Loucy (cell line): Measurements from ENCODE around the gene EGFLAM.
"Not testable (repeated sequence)": the region's sequence is repeated elsewhere in the genome, so short reads cannot be mapped to it uniquely, and the experiment has no call there.

Source experiments
- H2AFZ ChIP-seq: fragments of 200-600 bp; sonication (generic); 2 replicates; pipeline ENCODE4 v1.6.0; 2016; ENCODE audit warnings: antibody characterized with exemption, mild to moderate bottlenecking, low read length, moderate library complexity
- H3F3A ChIP-seq: fragments of 200-600 bp; 2 replicates; pipeline ENCODE4 v1.6.0; 2016; ENCODE audit warnings: antibody characterized with exemption, low read depth, mild to moderate bottlenecking
- H3K27me3 ChIP-seq: fragments of 200-600 bp; sonication (generic); 2 replicates; pipeline ENCODE4 v1.6.1; 2014; ENCODE audit warnings: low read length, mild to moderate bottlenecking; ENCODE audit not compliant: insufficient read depth, poor library complexity, severe bottlenecking
- H3K36me3 ChIP-seq: fragments of 200-600 bp; sonication (generic); 2 replicates; pipeline ENCODE4 v1.6.1; 2016; ENCODE audit warnings: low read length; ENCODE audit not compliant: insufficient read depth
- H3K4me1 ChIP-seq: fragments of 200-600 bp; sonication (generic); 2 replicates; pipeline ENCODE4 v1.5.1; 2014; ENCODE audit warnings: low read length, mild to moderate bottlenecking; ENCODE audit not compliant: insufficient read depth, poor library complexity, severe bottlenecking
- H3K4me2 ChIP-seq: fragments of 200-600 bp; sonication (generic); 2 replicates; pipeline ENCODE4 v1.6.0; 2014; ENCODE audit warnings: antibody characterized with exemption, low read length, low read depth, mild to moderate bottlenecking; ENCODE audit not compliant: poor library complexity, severe bottlenecking
- H3K4me3 ChIP-seq: fragments of 200-600 bp; sonication (generic); 2 replicates; pipeline ENCODE4 v1.5.1; 2014; ENCODE audit warnings: low read length, mild to moderate bottlenecking, mixed read lengths; ENCODE audit not compliant: poor library complexity, severe bottlenecking
- H3K79me2 ChIP-seq: fragments of 200-600 bp; sonication (generic); 2 replicates; pipeline ENCODE4 v1.6.1; 2014; ENCODE audit warnings: low read length; ENCODE audit not compliant: insufficient read depth
- H3K9ac ChIP-seq: fragments of 200-600 bp; sonication (generic); 2 replicates; pipeline ENCODE4 v1.6.0; 2014; ENCODE audit warnings: mild to moderate bottlenecking, low read depth, low read length, moderate library complexity; ENCODE audit not compliant: poor library complexity, severe bottlenecking
- H3K9me2 ChIP-seq: fragments of 200-600 bp; sonication (generic); replicated peaks from 2 replicates; pipeline ENCODE4 v1.6.1; 2016; ENCODE audit warnings: low read depth, low read length, mixed read lengths
- H3K9me3 ChIP-seq: fragments of 200-600 bp; sonication (generic); 2 replicates; pipeline ENCODE4 v1.6.1; 2014; ENCODE audit warnings: mild to moderate bottlenecking, antibody characterized with exemption, low read length, low read depth; ENCODE audit not compliant: insufficient read depth
- H4K20me1 ChIP-seq: fragments of 200-600 bp; sonication (generic); 2 replicates; pipeline ENCODE4 v1.6.0; 2014; ENCODE audit warnings: antibody characterized with exemption, low read length, mild to moderate bottlenecking; ENCODE audit not compliant: insufficient read depth, poor library complexity, severe bottlenecking
- EZH2phosphoT487 ChIP-seq: fragments of 200-600 bp; IDR thresholded peaks from 2 replicates; pipeline ENCODE4 v1.6.1; 2018; ENCODE audit warnings: antibody characterized with exemption, mild to moderate bottlenecking, moderate library complexity, borderline replicate concordance
- TF ChIP-seq, protein P1 (sequence below): fragments of 200-600 bp; sonication (generic); conservative IDR thresholded peaks from 2 replicates; pipeline ENCODE4 v1.5.1; 2014; ENCODE audit warnings: mild to moderate bottlenecking, antibody characterized with exemption, low read length

EGFLAM gene

DNA sequence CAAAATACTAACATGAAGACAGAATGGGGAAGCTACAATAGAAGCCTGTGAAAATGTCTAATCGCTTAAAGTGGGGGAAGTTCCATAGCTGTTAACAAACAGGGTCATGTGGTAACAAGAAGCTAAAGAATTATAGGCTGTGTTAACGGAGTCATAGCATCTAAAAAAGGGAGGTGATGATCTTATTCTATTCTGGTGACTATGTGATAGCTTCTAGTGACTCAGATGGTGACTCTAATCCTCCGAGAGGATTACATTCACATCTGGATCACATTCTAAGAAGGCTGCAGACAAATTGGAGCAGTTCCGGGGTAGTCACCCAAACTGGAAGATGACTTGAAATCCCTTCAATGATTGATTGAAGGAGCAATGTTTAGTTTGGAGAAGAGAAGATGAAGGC, 156.0 kb downstream of the EGFLAM start:
- H4K20me1 ChIP-seq: no peaks in the 10 kb centered on the region
- H3K4me3 ChIP-seq: no peak overlapping the region
- H3K4me1 ChIP-seq: no peaks in the 10 kb centered on the region
- H3K9me3 ChIP-seq: no peaks in the 10 kb centered on the region
- H3K4me2 ChIP-seq: no peak overlapping the region
- TF ChIP-seq EZH2phosphoT487: no peak
- TF ChIP-seq, protein P1, sequence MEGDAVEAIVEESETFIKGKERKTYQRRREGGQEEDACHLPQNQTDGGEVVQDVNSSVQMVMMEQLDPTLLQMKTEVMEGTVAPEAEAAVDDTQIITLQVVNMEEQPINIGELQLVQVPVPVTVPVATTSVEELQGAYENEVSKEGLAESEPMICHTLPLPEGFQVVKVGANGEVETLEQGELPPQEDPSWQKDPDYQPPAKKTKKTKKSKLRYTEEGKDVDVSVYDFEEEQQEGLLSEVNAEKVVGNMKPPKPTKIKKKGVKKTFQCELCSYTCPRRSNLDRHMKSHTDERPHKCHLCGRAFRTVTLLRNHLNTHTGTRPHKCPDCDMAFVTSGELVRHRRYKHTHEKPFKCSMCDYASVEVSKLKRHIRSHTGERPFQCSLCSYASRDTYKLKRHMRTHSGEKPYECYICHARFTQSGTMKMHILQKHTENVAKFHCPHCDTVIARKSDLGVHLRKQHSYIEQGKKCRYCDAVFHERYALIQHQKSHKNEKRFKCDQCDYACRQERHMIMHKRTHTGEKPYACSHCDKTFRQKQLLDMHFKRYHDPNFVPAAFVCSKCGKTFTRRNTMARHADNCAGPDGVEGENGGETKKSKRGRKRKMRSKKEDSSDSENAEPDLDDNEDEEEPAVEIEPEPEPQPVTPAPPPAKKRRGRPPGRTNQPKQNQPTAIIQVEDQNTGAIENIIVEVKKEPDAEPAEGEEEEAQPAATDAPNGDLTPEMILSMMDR: no peak
- H3K9me2 ChIP-seq: no peaks in the 10 kb centered on the region
- no peak overlapping the region for H2AFZ ChIP-seq
- H3F3A ChIP-seq: no peaks in the 10 kb centered on the region
- H3K36me3 ChIP-seq: no peaks in the 10 kb centered on the region
- no peaks in the 10 kb centered on the region for H3K79me2 ChIP-seq
- no peak overlapping the region for H3K9ac ChIP-seq
- no peaks in the 10 kb centered on the region for H3K27me3 ChIP-seq

DNA sequence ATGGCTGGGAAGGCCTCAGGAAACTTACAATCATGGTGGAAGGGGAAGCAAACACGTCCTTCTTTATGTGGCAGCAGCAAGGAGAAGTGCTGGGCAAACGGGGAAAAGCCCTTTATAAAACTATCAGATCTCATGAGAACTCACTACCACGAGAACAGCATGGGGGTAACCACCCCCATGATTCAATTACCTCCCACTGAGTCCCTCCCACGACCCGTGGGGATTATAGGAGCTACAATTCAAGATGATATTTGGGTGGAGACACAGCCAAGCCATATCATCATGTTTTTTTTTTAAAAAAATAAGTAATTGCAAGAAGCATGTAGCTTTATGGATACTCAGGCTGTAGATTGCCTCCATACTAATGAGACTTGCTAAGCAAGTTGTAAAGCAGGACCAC, 157.4 kb downstream of the EGFLAM start:
- H4K20me1 ChIP-seq, H3K9me3 ChIP-seq, H3K27me3 ChIP-seq, H3K79me2 ChIP-seq, H3K9me2 ChIP-seq, H3K36me3 ChIP-seq, H3K4me2 ChIP-seq, H2AFZ ChIP-seq, H3K9ac ChIP-seq, H3K4me3 ChIP-seq, H3K4me1 ChIP-seq, H3F3A ChIP-seq: not testable (repeated sequence)

DNA sequence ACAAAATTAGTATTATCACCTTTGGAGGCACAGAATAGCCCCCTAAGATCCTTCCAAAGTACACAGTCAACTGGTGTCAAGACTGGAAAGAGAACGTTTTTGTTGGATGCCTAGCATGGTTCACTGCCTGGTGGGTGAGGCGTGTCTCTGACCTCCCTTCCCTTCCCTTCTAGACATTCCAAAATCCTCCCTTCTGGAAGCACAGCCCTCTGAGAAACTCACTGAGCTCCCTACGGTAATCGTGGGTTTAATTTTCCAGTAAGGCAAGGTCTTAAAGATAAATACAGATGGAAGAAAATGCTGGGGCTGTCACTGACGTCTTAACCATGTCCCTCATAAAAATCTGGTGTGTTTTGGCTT, 159.3 kb downstream of the EGFLAM start:
- Histone ChIP-seq H3K79me2 (no peaks in the 10 kb centered on the region), H3K4me3 (no peak overlapping the region), H3K4me2 (no peak overlapping the region), H3K27me3 (no peaks in the 10 kb centered on the region), H3K9me3 (no peaks in the 10 kb centered on the region), H2AFZ (no peak overlapping the region), H3K9me2 (no peaks in the 10 kb centered on the region), H3K9ac (no peak overlapping the region), H4K20me1 (no peaks in the 10 kb centered on the region), H3K36me3 (no peaks in the 10 kb centered on the region), H3K4me1 (no peaks in the 10 kb centered on the region), H3F3A (no peaks in the 10 kb centered on the region)
- TF ChIP-seq, protein P1: no peak
- TF ChIP-seq EZH2phosphoT487: no peak

DNA sequence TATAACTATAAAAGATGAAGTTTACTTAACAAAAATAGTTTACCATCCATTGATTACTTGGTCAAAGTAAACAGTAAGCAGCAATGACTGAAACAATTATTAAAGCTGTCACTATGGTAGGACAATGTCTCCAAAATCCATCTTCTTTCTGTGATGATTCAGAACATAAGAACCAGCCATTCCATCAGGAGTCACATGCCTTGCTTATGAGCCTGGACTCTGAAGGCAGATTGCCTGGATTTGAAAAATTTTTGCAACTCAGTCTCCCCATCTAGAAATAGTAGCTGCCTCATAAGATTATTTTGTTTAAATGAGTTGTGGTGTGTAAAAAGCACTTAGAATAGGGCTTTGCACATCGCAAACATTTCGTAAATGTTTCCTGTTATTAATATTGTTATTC, 161.9 kb downstream of the EGFLAM start:
- H2AFZ ChIP-seq: no peak overlapping the region
- no peaks in the 10 kb centered on the region for H3F3A ChIP-seq
- no peaks in the 10 kb centered on the region for H3K9me2 ChIP-seq
- no peaks in the 10 kb centered on the region for H3K79me2 ChIP-seq
- no peak overlapping the region for H3K9ac ChIP-seq
- TF ChIP-seq EZH2phosphoT487: no peak
- TF ChIP-seq, protein P1: no peak
- no peaks in the 10 kb centered on the region for H3K36me3 ChIP-seq
- H3K27me3 ChIP-seq: no peaks in the 10 kb centered on the region
- H3K9me3 ChIP-seq: no peaks in the 10 kb centered on the region
- H4K20me1 ChIP-seq: no peaks in the 10 kb centered on the region
- no peak overlapping the region for H3K4me2 ChIP-seq
- no peak overlapping the region for H3K4me3 ChIP-seq
- H3K4me1 ChIP-seq: no peaks in the 10 kb centered on the region
